Stimulated activated CD4-positive, alpha-beta T cell treated with anti-CD3 and anti-CD28 coated beads, Interleukin-4, amount 100 ng/mL, for 4 hours (primary cell): Measurements from ENCODE around the gene DNM2.
"Not testable (repeated sequence)": the region's sequence is repeated elsewhere in the genome, so short reads cannot be mapped to it uniquely, and the experiment has no call there.

Experiments
- DNase-seq, 2 experiments: peaks; one replicate each; pipeline ENCODE4 v3.0.0-alpha.2; 2020

DNM2 gene

DNA sequence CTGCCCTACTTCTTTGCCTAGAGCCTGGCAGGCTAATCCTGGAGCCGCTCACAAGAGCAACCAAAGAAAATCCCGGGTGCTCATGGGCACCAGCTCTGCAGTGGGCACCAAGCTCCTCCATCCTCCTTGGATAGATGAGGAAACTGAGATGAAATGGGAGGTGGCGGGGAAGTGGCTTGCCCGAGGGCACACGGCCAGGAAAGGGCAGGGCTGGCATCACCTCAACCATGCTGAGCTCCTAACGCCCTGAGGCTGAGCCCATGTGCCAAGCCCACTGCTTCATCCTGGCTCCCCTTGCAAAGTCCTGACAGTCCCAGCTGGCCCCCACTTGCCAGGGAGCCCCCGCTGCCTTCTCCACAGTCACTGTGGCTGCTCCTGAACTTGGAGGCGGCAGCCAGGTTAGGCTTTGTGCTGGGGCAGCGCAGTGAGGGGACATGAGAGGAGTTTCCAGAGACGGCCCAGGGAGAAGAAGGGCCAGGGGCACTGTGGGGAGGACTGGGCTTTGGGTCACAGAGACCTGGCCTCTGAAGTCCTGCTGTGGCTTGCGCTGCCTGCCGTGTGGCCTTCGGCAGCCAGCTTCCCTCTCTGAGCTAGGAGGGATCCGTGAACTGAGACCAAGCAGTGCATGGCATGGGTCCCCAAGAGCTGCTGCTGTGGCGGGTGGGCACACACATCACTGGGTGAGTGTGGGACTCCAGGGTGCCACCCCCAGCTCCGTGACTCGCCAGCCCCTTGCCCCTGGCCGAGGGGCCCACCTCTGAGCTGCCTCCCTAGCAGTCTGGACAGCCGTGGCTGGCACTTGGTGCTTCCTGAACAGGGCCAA, 100.6 kb downstream of the DNM2 start:
- DNase-seq, result no peak

DNA sequence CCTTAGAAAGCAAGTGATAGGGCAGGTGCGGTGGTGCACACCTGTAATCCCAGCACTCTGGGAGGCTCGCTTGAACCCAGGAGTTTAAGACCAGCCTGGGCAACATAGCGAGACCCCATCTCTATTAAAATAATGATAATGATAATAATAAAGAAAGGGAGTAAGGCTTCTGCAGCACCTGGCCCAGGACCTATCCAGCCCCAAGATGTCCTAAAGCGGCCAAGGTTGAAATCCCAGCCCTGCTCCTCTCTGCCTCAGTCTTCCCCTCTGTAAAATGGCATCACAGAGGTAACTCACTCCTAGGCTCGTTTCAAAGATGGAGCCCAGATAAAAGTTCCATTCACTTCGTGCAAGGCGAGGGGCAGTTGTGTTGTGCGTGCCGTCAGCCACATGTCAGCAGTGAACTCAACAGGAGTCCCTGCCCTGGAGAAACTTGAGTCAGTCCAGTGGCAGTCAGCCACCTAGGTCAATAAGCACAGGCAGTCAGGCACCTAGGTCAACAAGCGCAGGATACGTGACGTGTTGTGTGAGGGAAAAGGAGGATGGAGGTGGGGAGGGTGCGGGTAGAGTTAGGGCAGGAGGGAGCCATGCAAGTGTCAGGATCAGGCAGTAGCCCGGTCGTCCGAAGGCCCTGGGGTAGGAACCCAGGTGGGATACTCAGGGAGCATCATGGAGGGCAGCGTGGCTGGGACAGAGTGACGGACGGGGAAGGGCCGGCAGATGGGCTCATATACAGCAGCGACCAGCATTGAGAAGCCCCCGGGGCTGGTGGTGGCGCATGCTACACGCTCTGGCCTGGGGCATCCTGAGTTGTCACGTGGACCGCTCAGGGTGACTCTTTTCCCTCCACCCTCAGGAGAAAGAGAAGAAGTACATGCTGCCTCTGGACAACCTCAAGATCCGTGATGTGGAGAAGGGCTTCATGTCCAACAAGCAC, 101.5 kb downstream of the DNM2 start:
- no peak for DNase-seq

DNA sequence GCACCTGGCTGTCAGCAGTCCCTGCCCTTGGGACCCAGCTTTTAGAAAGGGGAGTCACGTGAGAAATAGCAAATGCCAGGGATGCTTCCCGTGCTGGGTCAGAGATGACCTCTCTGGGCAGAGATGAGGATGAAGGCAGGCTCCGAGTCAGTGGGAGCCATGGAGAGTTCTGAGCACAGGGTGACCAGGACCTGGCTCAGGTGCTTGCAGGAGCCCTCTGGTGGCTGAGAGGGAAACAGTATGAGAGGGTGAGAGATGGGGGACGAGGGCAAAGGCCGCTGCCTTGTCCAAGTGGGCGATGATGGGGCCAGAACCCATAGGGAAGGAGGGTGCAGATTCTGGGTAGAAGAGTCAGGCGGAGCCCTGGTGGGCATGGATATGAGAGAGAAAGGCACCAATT, 102.3 kb downstream of the DNM2 start:
- DNase-seq, result no peak

DNA sequence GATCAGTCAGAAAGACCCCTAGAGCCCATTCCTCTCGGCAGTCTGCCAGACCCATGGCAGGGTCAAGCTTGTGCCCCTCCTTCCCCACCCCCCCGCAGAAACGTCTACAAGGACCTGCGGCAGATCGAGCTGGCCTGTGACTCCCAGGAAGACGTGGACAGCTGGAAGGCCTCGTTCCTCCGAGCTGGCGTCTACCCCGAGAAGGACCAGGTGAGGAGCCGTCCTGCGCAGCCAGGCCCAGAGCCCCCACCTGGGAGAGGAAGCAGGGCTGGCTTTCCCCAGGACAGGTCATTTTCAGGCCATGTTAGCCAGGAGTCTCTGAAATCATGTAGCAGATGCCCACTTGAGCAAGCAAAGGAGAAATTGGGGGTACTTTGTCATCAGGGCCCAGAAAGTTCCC, 105.8 kb downstream of the DNM2 start:
- no peak for DNase-seq

DNA sequence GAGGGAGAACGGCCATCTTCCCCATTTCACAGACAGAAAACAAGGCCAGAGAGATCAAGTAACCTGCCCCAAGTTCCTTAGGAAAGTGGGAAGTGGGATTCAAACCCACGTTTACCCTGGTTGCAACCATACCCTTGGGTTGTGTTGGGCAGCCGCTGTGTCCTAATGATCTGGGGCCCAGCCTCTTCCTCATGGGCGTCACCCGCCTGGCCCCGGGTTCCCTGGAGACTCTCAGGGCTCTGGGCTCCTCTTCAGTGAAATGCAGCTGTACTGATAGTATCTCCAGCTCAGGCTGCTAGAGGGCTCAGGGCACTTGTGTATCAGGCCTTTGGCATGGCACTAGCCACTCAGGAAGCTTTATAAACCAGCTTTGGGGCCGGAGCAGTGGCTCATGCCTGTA, 108.4 kb downstream of the DNM2 start:
- no peak for DNase-seq

DNA sequence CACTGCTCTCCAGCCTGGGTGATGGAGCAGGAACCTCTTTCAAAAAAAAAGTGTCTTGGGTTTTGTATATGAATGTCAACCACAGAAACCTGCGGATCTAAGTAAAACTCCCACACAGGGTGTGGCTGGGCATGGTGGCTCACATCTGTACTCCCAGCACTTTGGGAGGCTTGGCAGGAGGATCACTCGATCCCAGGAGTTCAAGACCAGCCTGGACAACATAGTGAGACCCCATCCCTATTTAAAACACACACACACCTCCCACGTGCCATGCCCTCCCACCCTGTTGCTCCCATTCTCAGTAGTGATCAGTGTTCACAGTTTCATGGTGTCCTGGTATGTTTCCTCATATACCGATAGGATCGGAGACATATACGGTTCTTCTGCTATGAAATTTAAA, 109.0 kb downstream of the DNM2 start:
- DNase-seq, result no peak

DNA sequence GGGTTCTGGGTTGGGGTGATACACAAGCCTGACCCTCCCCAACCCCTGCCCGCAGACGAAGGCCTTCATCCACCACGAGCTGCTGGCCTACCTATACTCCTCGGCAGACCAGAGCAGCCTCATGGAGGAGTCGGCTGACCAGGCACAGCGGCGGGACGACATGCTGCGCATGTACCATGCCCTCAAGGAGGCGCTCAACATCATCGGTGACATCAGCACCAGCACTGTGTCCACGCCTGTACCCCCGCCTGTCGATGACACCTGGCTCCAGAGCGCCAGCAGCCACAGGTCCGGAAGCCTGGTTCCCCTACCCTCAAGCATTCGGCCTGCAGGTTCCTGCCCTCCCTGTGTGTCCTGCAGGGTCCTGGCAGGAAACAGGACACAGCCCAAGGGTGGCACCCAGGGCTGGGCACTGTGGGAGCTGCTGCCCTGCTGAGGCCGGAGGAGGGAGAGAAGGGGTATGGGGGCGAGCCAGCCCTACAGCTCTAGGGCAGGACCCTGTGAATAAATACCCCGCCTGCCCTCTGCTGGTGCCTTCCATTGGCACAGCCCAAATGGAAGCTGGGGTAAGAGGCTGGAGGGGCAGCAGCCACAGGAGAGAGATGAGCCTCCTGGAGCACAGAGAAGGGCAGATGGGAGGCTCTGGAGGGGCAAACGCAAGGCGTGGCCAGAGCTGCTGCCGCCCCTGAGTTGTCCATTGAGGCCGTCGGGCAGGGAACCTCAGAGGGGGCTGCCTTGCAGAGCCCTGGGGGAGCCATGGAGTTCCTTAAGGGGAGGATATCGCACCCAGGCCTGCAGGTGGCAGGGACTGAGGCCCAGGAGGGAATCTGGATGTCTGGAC, 111.3 kb downstream of the DNM2 start:
- no peak for DNase-seq

DNA sequence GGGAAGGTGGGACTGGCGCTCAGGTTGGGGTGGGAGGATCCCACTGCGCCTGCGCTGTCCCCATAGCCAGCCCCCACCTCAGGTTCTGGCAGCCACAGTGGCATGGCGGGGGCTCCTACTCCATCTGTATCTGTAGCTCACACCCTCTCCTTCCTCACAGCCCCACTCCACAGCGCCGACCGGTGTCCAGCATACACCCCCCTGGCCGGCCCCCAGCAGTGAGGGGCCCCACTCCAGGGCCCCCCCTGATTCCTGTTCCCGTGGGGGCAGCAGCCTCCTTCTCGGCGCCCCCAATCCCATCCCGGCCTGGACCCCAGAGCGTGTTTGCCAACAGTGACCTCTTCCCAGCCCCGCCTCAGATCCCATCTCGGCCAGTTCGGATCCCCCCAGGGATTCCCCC, 112.1 kb downstream of the DNM2 start:
- no peak for DNase-seq

DNA sequence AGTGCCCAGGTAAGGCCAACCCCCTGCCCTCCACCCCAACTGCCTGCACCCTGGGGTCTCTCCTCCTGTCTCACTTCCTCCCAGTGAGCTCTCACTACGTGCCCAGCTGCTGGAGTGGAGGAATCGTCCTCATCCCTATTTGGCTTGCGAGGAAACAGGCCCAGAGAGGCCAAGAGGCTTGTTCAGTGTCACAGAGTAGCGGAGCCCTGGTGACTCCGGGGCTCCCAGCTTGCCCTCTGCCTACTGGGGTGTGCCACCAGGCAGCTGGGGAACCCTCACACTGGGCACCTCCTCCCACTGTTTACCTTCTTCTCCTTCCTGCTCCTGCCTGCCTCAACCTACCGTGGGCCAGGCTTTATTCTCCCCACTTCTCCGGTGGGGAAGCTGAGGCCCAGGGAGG, 112.5 kb downstream of the DNM2 start:
- no peak for DNase-seq

DNA sequence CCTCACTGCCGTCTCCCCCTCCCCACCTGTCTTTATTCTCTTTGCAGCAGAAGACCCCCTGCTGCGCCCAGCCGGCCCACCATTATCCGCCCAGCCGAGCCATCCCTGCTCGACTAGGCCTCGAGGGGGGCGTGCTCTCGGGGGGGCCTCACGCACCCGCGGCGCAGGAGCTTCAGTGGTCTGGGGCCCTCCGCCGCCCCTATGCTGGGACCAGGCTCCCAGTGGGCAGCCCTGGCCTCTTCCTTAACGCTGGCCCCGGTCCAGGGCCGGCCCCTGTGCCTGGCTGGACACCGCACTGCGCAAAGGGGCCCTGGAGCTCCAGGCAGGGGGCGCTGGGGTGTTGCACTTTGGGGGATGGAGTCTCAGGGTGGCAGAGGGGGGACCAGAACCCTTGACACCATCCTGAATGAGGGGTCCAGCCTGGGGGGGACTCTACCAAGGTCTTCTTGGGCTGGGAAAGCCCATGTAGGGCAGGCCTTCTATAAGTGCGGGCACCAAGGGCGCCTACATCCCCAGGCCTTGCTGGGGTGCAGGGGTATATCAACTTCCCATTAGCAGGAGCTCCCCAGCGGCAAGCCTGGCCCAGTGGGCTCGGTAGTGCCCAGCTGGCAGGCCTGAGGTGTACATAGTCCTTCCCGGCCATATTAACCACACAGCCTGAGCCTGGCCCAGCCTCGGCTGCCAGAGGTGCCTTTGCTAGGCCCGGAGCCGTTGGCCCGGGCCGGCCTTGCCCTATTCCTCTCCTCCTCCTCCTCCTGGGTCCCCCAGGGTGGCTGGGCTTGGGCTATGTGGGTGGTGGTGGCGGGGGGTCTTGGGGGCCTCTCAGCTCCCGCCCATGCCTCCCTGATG, 113.3 kb downstream of the DNM2 start:
- no peak for DNase-seq

DNA sequence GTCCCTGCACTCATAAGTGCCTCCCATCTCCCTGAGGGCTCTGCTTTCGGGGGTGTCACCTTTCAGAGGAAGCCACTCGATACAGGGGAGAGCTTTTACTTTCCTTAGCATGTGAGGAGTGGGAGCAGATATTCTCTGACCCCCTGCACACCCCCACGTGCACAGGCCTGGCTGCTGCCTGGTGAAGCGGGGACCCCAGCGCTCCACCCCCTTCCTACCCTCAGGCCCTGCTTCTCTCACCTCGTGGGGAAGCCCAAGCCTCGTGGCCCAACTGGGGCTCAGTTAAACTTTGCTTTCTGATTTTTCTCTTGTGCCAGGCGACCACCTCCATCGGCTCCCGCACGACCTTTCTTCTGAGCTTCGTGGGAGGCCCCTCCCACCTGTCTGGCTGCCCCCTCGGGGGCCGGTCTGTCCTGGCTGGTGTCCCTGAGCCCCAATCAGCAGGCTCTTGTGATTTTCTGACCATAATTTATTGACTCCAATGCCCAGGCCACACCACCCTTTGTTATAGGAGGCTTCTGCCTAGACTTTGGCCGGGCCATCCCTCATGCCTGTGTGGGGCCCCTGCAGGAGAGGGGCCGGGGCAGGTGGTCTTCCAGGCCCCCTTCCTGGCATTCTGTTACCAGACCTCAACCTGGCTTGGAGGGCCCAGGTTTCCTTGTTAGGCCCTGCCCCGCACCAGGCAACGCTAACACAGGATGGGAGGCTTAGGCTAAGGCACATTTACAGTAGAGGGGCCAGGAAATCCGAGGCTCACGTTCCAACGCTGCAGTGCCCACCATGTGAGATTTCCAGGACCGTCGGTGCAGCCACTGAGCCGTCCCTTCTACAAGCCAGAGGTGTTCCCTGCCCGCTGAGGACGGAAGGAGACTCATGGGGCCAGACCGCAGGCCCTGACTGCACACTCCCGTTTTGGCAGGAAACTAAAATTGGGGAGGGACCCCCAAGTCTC, 114.4 kb downstream of the DNM2 start:
- DNase-seq, result no peak

DNA sequence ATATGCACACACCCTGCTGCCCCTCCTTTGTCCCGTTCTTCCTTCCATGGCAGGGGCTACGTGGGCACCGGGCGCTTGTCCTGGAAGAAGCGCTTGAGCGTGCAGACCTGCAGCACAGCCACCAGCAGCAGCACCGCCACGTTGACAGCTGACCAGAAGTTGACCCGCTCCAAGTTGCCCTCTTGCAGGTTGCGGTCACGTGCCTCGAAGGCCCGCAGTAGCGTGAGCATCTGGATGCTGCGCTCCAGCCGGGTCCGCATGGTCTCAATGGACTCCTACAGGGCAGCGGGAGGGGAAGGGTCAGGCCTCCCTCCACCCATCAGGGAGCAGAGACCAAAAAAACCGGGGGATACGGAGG, 115.0 kb downstream of the DNM2 start:
- DNase-seq, result no peak

DNA sequence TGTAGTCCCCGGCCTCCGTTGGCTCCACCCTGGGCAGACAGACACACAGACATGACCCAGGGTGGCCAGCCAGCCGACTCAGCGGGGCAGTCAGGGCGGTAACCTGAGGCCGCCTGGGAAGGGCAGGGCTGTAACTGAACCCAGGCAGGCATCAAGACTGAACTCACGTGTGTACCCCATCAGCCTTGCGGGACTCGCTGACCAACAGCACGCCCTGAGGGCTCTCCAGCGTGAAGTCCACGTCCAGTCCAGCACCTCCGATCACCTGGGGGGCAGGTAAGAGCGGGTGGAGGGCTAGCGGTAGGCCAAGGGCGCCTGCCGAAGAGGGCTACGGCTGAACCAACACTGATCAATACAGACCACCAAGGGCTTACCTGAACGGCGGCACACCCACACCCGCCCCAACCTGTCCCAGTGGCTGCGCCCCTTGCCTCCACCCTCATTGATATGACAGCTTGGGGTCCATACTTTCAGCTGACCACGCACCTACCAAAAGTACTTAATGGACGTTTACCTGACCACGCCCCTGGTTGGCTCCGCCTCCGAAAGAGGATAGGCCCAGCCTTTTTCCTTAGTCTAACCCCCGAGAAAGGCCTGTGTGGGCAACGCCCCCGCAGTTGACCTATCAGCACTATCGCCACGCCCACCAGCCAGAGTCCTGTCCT, 117.3 kb downstream of the DNM2 start:
- no peak for DNase-seq

DNA sequence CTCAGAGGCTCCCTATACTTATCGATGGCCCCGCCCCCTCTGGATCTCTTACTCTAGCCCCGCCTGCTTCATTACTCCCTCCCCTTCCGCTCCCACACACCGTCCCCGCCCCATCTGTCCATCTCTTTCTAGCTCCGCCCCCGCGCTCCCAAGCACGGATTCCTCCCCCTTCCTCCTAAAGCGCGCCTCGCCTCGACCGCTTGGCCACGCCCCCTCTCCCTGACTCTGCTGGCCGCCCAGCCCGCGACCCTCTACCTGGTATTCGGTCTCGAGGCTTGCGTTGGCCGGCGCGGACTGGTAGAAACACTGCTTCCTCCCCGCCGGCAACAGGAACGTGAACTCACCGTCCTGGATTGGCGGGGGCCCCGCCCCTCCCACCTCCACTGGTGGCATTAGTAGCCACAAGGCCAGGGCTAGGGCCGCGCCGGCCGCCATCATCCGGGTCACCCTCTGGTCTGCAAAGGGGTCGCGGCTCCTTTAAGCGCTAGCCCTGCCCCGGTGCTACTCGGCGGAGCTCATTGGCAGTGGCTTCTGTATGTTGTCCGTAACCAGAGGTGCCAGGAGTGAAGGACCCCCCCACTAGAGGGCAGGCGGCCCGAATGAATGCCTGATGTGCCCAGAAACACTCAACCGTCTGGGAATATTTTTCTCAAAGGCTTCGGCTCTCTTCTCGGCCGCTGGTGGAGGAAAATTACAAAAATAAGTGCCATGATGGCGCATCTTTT, 118.0 kb downstream of the DNM2 start, which contains the start of gene TMED1:
TMED1 (minus strand) TSS at position 459 of the 725 bp plus-strand sequence; CDS start at position 438, 21 bp downstream.
- DNase-seq, result peak; percentile 91 to 92

DNA sequence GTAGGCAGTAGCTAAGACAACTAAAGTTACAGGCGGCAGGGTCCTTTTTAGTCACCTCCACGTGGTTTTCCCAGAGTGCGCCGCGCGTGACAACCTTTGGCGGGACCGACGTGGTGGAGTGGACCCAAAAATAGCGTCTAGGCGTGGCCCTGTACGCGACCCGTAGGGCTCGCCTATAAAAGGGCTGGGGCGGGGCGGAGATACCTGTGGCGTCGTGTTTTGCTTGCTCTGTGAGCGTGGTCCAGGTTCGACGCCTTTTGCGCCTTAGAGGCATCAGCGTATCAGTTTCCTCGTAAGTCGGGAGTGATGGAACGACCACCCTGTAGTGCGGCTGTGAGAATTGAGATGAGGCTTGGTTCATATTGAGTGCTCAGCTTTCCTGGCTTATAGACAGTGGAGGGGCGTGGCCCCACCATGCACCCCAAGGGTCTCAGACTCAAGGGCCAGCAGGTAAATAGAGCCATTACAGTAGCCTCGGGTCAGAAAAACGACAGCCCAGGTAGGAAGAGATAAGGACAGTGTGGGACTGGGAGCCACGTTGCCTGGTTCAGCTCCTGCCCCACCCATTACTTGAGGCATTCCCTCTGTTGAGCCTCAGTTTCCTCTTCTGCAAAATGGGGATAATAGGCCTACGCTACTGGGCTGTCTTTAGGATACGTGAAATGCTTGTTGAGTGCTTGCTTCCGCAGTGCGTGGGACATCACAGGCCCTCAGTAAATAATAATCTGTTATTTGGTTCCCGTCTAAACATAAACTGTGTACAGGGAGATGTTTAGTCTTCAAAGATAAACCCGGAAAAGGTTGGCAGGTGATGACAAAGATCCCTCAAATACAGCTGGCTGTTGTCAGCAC, 118.8 kb downstream of the DNM2 start:
- DNase-seq, result peak; percentile 75 to 85

DNA sequence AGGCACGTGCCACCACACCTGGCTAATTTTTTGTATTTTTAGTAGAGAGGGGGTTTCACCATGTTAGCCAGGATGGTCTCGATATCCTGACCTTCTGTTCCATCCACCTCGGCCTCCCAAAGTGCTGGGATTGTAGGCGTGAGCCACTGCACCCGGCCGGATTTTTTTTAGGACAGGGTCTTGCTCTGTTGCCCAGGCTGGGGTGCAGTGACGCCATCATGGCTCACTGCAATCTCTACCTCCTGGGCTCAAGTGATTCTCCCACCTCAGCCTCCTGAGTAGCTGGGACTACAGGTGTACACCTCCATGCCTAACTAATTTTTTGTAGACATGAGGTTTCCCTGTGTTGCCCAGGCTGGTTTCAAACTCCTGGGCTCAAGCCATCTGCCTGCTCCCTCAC, 119.8 kb downstream of the DNM2 start:
- not testable (repeated sequence) for DNase-seq

DNA sequence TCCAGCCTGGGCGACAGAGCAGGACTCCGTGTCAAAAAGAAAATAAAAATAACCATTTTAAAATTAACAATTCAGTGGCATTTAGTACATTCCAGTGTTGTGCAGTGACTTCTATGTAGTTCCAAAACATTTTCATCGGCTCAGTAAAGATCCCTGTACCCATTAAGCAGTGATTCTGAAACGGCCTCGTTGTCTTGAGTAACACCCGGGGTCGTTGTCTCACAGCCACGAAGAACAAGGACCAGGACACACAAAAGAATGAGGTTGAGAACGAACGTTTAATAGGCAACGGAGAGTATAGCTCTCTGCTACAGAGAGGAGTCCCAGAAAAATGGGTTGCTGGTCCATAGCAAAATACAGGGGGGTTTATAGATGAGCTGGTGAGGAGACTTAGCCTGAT, 120.5 kb downstream of the DNM2 start:
- DNase-seq, result no peak
